ENCODE results near the gene GRIN2B.

The GRIN2B gene

GRCh38 chr12:13956060-13956590, 25.3 kb downstream of the GRIN2B start:
- DNase-seq, result no peak

GRCh38 chr12:13952096-13952495, 29.3 kb downstream of the GRIN2B start:
- DNase-seq, result no peak

GRCh38 chr12:13950502-13950901, 30.9 kb downstream of the GRIN2B start:
- no peak for DNase-seq

GRCh38 chr12:13948621-13949020, 32.8 kb downstream of the GRIN2B start:
- no peak for DNase-seq

GRCh38 chr12:13947276-13947946, 34.0 kb downstream of the GRIN2B start:
- no peak for DNase-seq

- no peak for DNase-seq
Measured at GRCh38 chr12:13945641-13946040, 35.8 kb downstream of the GRIN2B start.

- no peak for DNase-seq
Measured at GRCh38 chr12:13945236-13945635, 36.2 kb downstream of the GRIN2B start.

GRCh38 chr12:13942826-13943225, 38.6 kb downstream of the GRIN2B start:
- no peak for DNase-seq

- peak; percentile 31 to 61 for DNase-seq
Measured at GRCh38 chr12:13941258-13942249, 39.8 kb downstream of the GRIN2B start.

- no peak for DNase-seq
Measured at GRCh38 chr12:13940335-13940865, 41.0 kb downstream of the GRIN2B start.

GRCh38 chr12:13937735-13938134, 43.7 kb downstream of the GRIN2B start:
- DNase-seq, result no peak

- no peak for DNase-seq
Measured at GRCh38 chr12:13935169-13935568, 46.2 kb downstream of the GRIN2B start.
